Measurements from ENCODE around the gene WDR46.

Gene WDR46, protein sequence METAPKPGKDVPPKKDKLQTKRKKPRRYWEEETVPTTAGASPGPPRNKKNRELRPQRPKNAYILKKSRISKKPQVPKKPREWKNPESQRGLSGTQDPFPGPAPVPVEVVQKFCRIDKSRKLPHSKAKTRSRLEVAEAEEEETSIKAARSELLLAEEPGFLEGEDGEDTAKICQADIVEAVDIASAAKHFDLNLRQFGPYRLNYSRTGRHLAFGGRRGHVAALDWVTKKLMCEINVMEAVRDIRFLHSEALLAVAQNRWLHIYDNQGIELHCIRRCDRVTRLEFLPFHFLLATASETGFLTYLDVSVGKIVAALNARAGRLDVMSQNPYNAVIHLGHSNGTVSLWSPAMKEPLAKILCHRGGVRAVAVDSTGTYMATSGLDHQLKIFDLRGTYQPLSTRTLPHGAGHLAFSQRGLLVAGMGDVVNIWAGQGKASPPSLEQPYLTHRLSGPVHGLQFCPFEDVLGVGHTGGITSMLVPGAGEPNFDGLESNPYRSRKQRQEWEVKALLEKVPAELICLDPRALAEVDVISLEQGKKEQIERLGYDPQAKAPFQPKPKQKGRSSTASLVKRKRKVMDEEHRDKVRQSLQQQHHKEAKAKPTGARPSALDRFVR

DNA sequence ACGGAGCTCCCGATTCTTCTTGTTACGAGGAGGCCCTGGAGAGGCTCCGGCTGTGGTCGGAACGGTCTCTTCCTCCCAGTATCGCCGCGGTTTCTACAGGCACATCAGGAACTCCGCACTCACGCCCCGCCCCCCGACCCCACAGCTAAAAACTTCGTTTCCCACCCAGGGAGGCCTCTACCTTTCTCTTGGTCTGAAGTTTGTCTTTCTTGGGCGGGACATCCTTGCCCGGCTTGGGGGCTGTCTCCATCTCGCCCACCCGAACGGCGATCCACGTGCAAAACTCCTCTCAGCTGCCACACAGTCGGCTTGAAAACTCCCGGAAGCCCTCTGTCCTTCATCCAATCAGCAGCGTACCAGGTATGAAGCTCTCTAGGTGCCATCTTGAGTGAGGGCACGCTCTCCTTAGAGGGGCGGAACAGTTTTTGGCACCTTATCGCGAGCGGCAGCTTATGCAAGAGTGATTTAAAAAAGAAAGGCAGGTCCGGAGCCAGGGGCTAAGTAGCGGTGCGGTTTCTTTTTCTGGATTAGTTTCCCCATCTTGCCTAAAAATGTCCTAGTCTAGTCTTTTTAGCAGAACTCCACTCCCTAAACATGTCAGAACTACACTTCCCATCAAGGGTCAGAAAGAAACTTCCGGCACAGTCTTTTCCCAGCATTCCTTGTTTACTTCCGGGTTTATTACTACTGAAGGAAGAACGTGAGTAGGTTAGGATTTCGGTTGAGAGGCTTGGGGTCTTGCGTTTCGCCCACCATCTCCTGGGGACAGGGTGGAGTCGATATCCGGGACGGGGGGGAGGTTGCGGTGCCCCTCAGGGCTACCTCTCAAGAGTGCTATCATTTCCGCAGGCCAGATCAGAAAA lies at the start of gene WDR46, which contains the start of gene PFDN6:
Gene WDR46, minus strand, starts transcription at position 319 of the 863 bp plus-strand sequence. Its CDS starts 69 bp downstream, at position 250.
Gene PFDN6, plus strand, starts transcription at position 681 of the 863 bp plus-strand sequence. CDS start 256 bp downstream, outside the sequence.
- Histone ChIP-seq H3K27me3 (ENCODE audit: control insufficient read depth in 2 of 2, insufficient read depth in 2 of 2, low read length in 2 of 2) (no peaks in the 10 kb centered on the region), H3K36me3 (ENCODE audit: control insufficient read depth in 2 of 2, insufficient read depth in 2 of 2, low read length in 2 of 2) (peaks cover 33 to 42% of the 10 kb centered on the region in 2 donors), H3K4me3 (ENCODE audit: low read length in 2 of 2) (peak within 1 kb of the TSS; percentile 85 to 99), H3K9me3 (ENCODE audit: control insufficient read depth in 2 of 2, low read length in 2 of 2) (no peaks in the 10 kb centered on the region), H3K9ac (ENCODE audit: low read depth in 1 of 2, low read length in 2 of 2) (peak within 1 kb of the TSS; percentile 66 to 90), H3K27ac (ENCODE audit: low read depth in 2 of 2, low read length in 2 of 2) (peak within 1 kb of the TSS; percentile 50 to 82), H3K4me1 (ENCODE audit: control insufficient read depth in 2 of 2, insufficient read depth in 2 of 2, low read length in 2 of 2) (peaks cover 18 to 19% of the 10 kb centered on the region in 2 donors)

DNA sequence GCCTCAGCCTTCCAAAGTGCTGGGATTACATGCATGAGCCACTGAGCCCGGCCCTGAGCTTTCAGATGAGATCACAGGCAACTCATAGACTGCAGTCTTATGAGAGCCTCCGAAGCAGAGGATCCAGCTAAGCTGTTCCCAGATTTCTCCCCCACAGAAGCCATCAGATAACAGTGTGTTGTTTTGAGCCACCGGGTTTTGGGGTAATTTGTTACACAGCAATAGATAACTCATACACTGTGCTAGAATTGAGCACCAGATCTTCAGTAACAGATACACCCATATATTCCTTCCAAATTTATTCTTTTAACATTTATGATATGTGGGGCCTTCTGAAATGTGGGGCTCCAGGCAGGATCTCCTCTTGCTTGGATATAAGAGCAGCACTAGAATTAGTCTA lies 47.5 kb upstream of the WDR46 start:
- H3K4me1 ChIP-seq (ENCODE audit: control insufficient read depth in 2 of 2, insufficient read depth in 2 of 2, low read length in 2 of 2) = no peaks in the 10 kb centered on the region
- H3K4me3 ChIP-seq (ENCODE audit: low read length in 2 of 2) = no peak overlapping the region
- no peak overlapping the region for H3K27ac ChIP-seq (ENCODE audit: low read depth in 2 of 2, low read length in 2 of 2)
- no peak overlapping the region for H3K9ac ChIP-seq (ENCODE audit: low read depth in 1 of 2, low read length in 2 of 2)
- H3K27me3 ChIP-seq (ENCODE audit: control insufficient read depth in 2 of 2, insufficient read depth in 2 of 2, low read length in 2 of 2) = no peaks in the 10 kb centered on the region
- H3K9me3 ChIP-seq (ENCODE audit: control insufficient read depth in 2 of 2, low read length in 2 of 2) = no peaks in the 10 kb centered on the region
- H3K36me3 ChIP-seq (ENCODE audit: control insufficient read depth in 2 of 2, insufficient read depth in 2 of 2, low read length in 2 of 2) = no peaks in the 10 kb centered on the region

DNA sequence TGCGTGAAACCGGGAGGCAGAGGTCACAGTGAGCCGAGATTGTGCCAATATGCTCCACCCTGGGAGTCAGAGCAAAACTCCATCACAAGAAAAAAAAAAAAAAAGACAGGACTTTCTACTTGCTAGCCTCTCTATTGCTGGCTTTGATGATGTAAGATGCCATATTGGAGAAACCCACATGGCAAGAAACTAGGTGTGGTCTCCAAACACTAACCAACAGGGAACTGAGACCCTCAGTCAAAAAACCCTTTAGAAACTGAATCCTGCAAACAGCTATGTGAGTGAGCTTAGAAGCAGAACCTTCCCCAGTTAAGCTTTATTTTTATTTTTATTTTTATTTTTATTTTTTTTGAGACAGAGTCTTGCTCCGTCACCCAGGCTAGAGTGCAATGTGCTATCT lies 46.9 kb upstream of the WDR46 start:
- Histone ChIP-seq H3K4me1 (ENCODE audit: control insufficient read depth in 2 of 2, insufficient read depth in 2 of 2, low read length in 2 of 2) (no peaks in the 10 kb centered on the region), H3K9me3 (ENCODE audit: control insufficient read depth in 2 of 2, low read length in 2 of 2) (no peaks in the 10 kb centered on the region), H3K27ac (ENCODE audit: low read depth in 2 of 2, low read length in 2 of 2) (no peak overlapping the region), H3K9ac (ENCODE audit: low read depth in 1 of 2, low read length in 2 of 2) (no peak overlapping the region), H3K27me3 (ENCODE audit: control insufficient read depth in 2 of 2, insufficient read depth in 2 of 2, low read length in 2 of 2) (no peaks in the 10 kb centered on the region), H3K36me3 (ENCODE audit: control insufficient read depth in 2 of 2, insufficient read depth in 2 of 2, low read length in 2 of 2) (no peaks in the 10 kb centered on the region), H3K4me3 (ENCODE audit: low read length in 2 of 2) (no peak overlapping the region)

DNA sequence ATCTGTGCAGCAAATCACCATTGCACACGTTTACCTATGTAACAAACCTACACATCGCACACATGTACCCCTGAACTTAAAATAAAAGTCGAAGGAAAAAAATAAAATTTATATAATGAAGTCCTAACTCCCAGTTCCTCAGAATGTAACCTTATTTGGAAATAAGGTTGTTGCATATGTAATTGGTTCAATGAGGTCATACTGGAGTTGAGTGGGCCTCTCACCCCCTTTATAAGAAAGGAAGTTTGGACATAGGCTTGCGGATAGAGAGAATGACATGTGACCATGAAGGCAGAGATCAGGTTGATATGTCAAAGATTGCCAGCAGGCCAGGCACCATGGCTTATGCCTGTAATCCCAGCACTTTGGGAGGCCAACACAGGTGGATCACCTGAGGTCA lies 44.6 kb upstream of the WDR46 start:
- H3K4me1 ChIP-seq (ENCODE audit: control insufficient read depth in 2 of 2, insufficient read depth in 2 of 2, low read length in 2 of 2) = no peaks in the 10 kb centered on the region
- H3K9ac ChIP-seq (ENCODE audit: low read depth in 1 of 2, low read length in 2 of 2) = no peak overlapping the region
- H3K36me3 ChIP-seq (ENCODE audit: control insufficient read depth in 2 of 2, insufficient read depth in 2 of 2, low read length in 2 of 2) = no peaks in the 10 kb centered on the region
- H3K9me3 ChIP-seq (ENCODE audit: control insufficient read depth in 2 of 2, low read length in 2 of 2) = no peaks in the 10 kb centered on the region
- H3K27ac ChIP-seq (ENCODE audit: low read depth in 2 of 2, low read length in 2 of 2) = no peak overlapping the region
- H3K27me3 ChIP-seq (ENCODE audit: control insufficient read depth in 2 of 2, insufficient read depth in 2 of 2, low read length in 2 of 2) = no peaks in the 10 kb centered on the region
- no peak overlapping the region for H3K4me3 ChIP-seq (ENCODE audit: low read length in 2 of 2)

DNA sequence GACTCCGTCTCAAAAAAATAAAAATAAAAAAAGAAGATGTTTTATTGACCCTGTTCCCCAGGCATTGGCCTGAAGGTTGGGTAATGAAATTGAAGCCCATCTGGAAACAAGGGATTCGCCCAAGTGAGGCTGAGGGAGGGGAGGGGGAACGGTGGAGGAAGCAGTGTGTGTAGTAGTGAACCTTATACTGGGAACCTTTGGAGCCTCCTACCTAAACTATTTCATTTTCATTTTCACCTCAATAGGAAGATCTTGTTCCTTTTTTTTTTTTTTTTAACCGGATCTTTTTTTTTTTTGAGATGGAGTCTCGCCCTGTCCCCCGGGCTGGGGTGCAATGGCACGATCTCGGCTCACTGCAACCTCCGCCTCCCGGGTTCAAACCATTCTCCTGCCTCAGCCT lies 41.7 kb upstream of the WDR46 start:
- Histone ChIP-seq H3K27ac (ENCODE audit: low read depth in 2 of 2, low read length in 2 of 2) (no peak overlapping the region), H3K4me3 (ENCODE audit: low read length in 2 of 2) (no peak overlapping the region), H3K27me3 (ENCODE audit: control insufficient read depth in 2 of 2, insufficient read depth in 2 of 2, low read length in 2 of 2) (no peaks in the 10 kb centered on the region), H3K9ac (ENCODE audit: low read depth in 1 of 2, low read length in 2 of 2) (no peak overlapping the region), H3K36me3 (ENCODE audit: control insufficient read depth in 2 of 2, insufficient read depth in 2 of 2, low read length in 2 of 2) (no peaks in the 10 kb centered on the region), H3K4me1 (ENCODE audit: control insufficient read depth in 2 of 2, insufficient read depth in 2 of 2, low read length in 2 of 2) (no peaks in the 10 kb centered on the region), H3K9me3 (ENCODE audit: control insufficient read depth in 2 of 2, low read length in 2 of 2) (no peaks in the 10 kb centered on the region)

DNA sequence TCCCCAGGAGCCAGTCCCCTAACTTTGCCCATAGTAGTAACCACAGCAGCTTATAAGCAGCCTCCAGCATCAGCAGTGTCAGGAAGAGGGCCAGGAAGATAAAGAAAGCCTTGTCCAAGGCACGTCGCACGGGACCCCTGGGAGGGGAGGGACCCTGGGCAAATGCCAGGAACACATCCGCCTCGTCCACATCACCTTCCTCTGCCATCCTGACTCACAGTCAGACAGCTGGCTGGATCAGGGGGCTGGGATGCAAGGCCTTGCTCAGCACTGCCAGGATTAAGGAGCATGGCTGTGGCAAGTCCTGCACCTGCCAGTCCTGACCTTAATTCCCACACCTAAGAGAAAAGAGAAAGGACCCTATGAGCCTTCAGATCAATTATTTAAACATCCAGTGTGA lies 40.0 kb upstream of the WDR46 start:
- no peak overlapping the region for H3K27ac ChIP-seq (ENCODE audit: low read depth in 2 of 2, low read length in 2 of 2)
- no peak overlapping the region for H3K9ac ChIP-seq (ENCODE audit: low read depth in 1 of 2, low read length in 2 of 2)
- no peaks in the 10 kb centered on the region for H3K27me3 ChIP-seq (ENCODE audit: control insufficient read depth in 2 of 2, insufficient read depth in 2 of 2, low read length in 2 of 2)
- no peaks in the 10 kb centered on the region for H3K9me3 ChIP-seq (ENCODE audit: control insufficient read depth in 2 of 2, low read length in 2 of 2)
- peaks cover under 1% of the 10 kb centered on the region in 2 donors for H3K4me1 ChIP-seq (ENCODE audit: control insufficient read depth in 2 of 2, insufficient read depth in 2 of 2, low read length in 2 of 2)
- no peak overlapping the region for H3K4me3 ChIP-seq (ENCODE audit: low read length in 2 of 2)
- no peaks in the 10 kb centered on the region for H3K36me3 ChIP-seq (ENCODE audit: control insufficient read depth in 2 of 2, insufficient read depth in 2 of 2, low read length in 2 of 2)

DNA sequence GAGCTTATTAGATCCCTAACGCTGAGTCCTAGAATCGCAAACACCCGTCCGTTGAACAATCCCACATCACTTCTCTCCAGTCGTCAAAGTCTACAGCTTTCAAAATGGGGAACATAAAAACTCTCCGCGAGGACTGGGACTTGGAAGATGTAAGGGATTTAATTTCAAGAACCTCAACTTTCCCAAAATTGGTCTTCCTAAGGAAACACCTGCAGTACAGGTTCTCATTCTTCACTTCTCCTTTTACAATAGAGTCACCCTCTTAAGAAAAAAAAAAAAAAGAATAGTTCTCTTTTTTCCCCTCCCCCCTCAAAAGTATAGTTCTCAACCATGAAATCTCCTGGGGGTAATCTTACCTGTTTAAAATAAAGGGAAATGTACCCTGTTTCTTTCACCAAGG lies 35.1 kb upstream of the WDR46 start:
- Histone ChIP-seq H3K9ac (ENCODE audit: low read depth in 1 of 2, low read length in 2 of 2) (peak overlapping the region; percentile 74), H3K4me3 (ENCODE audit: low read length in 2 of 2) (peak overlapping the region; percentile 85 to 96), H3K27me3 (ENCODE audit: control insufficient read depth in 2 of 2, insufficient read depth in 2 of 2, low read length in 2 of 2) (no peaks in the 10 kb centered on the region), H3K27ac (ENCODE audit: low read depth in 2 of 2, low read length in 2 of 2) (peak overlapping the region; percentile 86 to 89), H3K9me3 (ENCODE audit: control insufficient read depth in 2 of 2, low read length in 2 of 2) (no peaks in the 10 kb centered on the region), H3K4me1 (ENCODE audit: control insufficient read depth in 2 of 2, insufficient read depth in 2 of 2, low read length in 2 of 2) (peaks cover 25 to 33% of the 10 kb centered on the region in 2 donors), H3K36me3 (ENCODE audit: control insufficient read depth in 2 of 2, insufficient read depth in 2 of 2, low read length in 2 of 2) (peaks cover 21% of the 10 kb centered on the region in 2 donors)

DNA sequence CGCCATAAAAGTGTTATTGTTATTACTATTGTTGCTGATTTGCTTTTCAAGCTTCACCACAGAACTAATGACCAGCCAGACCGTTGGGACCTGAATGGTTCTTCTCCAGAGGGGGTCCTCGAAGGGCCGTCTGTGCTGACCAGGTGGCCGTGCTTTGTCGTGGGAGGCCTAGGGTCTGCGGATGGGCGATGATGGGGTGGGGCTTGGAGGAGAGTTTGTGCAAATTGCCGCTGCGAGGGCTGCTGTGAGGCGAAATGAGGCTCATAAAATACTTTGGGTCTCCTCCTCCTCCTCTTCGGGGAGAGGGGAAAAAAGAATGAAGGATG lies 34.5 kb upstream of the WDR46 start:
- Histone ChIP-seq H3K27me3 (ENCODE audit: control insufficient read depth in 2 of 2, insufficient read depth in 2 of 2, low read length in 2 of 2) (no peaks in the 10 kb centered on the region), H3K36me3 (ENCODE audit: control insufficient read depth in 2 of 2, insufficient read depth in 2 of 2, low read length in 2 of 2) (peaks cover 26% of the 10 kb centered on the region in 2 donors), H3K4me3 (ENCODE audit: low read length in 2 of 2) (peak overlapping the region; percentile 85 to 96), H3K9me3 (ENCODE audit: control insufficient read depth in 2 of 2, low read length in 2 of 2) (no peaks in the 10 kb centered on the region), H3K27ac (ENCODE audit: low read depth in 2 of 2, low read length in 2 of 2) (peak overlapping the region; percentile 86 to 89), H3K4me1 (ENCODE audit: control insufficient read depth in 2 of 2, insufficient read depth in 2 of 2, low read length in 2 of 2) (peaks cover 28 to 38% of the 10 kb centered on the region in 2 donors), H3K9ac (ENCODE audit: low read depth in 1 of 2, low read length in 2 of 2) (peak overlapping the region; percentile 74)

DNA sequence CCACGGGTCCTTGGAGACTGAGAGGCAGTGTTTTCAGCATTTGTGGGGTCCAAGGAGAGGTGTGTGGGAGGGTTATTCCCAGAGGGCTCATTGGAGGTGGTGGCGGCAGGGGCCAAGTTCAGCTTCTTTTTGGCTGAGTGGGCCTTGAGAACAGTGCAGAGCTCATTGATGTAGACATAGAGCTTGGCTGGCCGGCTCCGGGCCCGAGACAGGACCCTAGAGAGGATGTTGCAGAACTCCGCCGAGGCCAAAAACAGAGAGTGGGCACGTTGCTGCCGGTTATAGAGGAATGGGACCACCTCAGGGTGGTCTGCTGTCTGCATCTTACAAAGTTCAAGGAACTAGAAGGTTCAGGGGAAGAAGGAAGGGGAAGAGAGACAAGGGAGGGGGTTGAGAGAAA lies 32.2 kb upstream of the WDR46 start:
- H3K4me1 ChIP-seq (ENCODE audit: control insufficient read depth in 2 of 2, insufficient read depth in 2 of 2, low read length in 2 of 2) = peaks cover 40 to 46% of the 10 kb centered on the region in 2 donors
- H3K27ac ChIP-seq (ENCODE audit: low read depth in 2 of 2, low read length in 2 of 2) = no peak overlapping the region
- H3K9ac ChIP-seq (ENCODE audit: low read depth in 1 of 2, low read length in 2 of 2) = no peak overlapping the region
- peak overlapping the region in 1 of 2 donors; percentile 85 for H3K4me3 ChIP-seq (ENCODE audit: low read length in 2 of 2)
- H3K36me3 ChIP-seq (ENCODE audit: control insufficient read depth in 2 of 2, insufficient read depth in 2 of 2, low read length in 2 of 2) = peaks cover 26 to 27% of the 10 kb centered on the region in 2 donors
- no peaks in the 10 kb centered on the region for H3K27me3 ChIP-seq (ENCODE audit: control insufficient read depth in 2 of 2, insufficient read depth in 2 of 2, low read length in 2 of 2)
- no peaks in the 10 kb centered on the region for H3K9me3 ChIP-seq (ENCODE audit: control insufficient read depth in 2 of 2, low read length in 2 of 2)
